Measurements from ENCODE around the gene WDR55.
A peak's percentile ranks its signal among the peaks of the same experiment; 100 is the strongest.
"Not testable (repeated sequence)": the region's sequence is repeated elsewhere in the genome, so short reads cannot be mapped to it uniquely, and the experiment has no call there.

Gene WDR55

DNA sequence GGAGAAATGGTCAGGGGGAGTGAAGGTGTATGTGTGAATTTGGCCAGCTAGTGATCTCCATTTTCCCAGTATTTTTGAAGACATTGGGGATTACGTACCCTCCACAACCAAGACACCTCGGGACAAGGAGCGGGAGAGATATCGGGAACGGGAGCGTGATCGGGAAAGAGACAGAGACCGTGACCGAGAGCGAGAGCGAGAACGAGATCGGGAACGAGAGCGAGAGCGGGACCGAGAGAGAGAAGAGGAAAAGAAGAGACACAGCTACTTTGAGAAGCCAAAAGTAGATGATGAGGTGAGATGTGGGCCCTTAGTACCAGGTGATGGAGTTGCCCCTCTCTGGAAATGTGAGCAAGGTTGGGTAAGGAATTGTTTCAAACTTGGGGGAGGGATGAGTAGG is 5.8 kb upstream of the WDR55 start:
- DNase-seq = no peak

DNA sequence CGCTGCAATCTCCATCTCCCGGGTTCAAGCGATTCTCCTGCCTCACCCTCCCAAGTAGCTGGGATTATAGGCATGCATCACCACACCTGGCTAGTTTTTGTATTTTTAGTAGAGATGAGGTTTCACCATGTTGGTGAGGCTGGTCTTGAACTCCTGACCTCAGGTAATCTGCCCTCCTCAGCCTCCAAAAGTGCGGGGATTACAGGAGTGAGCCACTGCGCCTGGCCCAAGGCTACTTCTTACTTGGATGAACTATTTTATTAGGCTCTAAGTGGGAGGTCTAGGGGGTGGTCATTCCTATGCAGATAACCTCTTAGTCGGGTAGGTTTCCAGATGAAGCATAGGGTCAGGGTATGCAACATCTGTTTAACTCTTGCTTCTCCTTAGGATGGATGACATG is 4.3 kb upstream of the WDR55 start:
- not testable (repeated sequence) for DNase-seq

DNA sequence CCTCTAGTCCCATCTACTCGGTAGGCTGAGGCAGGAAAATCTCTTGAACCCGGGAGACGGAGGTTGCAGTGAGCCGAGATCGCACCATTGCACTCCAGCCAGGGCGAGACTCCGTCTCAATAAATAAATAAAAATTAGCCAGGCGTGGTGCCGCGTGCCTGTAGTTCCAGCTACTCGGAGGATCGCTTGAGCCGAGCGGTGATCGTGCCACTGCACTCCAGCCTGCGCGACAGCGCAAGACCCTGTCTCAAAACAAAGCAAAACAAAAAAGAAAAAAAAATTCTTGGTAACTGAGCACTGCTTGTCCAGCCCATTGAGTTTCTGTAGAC is 710 bp upstream of the WDR55 start:
- DNase-seq = no peak

DNA sequence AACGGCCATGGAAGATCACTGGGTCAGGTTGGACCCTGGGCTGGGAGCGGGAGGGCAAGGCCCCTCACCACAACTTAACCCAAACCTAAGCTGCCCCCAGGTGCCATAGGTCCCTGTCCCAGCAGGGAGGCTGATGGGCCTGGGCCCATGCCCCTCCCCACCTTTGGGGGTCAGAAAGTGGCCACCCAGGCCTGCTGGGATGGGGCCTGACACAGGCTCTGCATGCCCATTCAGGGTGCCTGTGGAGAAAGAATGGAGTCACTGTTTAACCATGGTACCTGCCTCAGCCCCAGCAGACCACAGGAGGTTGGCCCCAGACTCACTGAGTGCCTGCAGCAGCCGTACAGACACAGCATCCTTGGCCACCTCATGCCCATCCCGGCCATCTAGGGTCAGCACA is 6.3 kb downstream of the WDR55 start:
- DNase-seq = not testable (repeated sequence)

DNA sequence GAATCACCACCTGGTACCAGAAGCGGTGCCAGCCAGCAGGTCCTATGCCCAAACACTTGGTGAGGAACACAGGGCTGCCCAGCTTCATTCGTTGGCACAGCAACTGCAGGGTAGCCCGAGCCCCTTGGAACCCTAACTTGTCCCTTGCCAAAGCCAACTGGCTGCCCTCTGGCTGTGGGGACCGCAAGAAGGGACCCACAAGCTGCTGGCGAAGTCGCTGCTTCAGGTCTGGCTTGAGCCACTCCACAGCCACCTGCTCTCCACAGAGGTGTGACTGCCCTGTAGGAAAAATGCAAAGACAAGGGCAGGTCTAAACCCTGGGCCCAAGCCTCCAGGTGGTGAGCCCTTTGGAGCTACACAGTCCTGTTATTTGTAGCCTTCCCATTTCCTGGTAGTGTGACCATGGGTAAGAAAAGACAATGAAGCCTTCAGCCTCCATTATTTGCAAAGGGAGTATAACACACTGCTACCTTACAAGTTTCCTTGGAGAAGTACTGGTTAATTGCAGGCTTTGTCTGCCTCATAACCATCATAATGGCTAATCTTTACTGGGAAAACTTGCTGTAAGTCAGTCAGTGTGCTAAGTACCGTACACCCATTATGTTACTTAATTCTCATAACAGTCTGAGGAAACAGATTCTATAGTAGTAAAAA is 6.9 kb downstream of the WDR55 start:
- no peak for DNase-seq

DNA sequence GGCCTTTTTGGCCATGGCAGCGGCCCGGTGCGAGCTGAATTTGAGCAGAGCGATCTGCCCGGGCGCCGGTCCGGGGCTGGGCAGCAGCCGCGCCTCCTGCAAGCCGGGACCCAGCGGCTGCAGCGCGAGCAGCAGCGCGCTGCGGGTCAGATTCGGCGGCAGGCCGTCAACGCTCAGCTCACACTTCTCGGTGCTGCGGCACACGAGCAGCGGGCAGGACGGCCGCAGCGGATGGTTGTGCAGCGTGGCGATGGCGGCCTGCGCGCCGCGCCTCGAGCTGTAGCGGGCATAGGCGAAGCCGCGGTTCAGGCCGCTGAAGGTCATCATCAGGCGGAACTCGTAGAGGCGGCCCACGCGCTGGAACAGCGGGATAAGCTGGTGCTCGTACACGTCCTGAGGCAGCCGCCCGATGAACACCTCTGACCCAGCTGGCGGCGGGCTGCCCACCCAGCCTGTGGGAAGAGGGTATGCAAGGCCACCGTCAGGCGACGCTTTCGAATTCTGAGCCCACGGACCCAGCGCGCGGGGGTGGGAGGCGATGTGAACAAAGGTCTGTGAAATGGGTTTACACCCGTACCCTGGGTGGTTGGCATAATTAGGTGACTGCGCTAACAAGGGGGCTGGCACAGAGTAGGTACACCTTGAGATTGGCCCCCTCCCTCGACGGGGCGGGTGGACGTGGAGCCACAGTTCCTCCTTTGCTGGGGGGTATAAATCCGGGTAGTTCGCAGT is 7.9 kb downstream of the WDR55 start:
- DNase-seq = peak; percentile 38

DNA sequence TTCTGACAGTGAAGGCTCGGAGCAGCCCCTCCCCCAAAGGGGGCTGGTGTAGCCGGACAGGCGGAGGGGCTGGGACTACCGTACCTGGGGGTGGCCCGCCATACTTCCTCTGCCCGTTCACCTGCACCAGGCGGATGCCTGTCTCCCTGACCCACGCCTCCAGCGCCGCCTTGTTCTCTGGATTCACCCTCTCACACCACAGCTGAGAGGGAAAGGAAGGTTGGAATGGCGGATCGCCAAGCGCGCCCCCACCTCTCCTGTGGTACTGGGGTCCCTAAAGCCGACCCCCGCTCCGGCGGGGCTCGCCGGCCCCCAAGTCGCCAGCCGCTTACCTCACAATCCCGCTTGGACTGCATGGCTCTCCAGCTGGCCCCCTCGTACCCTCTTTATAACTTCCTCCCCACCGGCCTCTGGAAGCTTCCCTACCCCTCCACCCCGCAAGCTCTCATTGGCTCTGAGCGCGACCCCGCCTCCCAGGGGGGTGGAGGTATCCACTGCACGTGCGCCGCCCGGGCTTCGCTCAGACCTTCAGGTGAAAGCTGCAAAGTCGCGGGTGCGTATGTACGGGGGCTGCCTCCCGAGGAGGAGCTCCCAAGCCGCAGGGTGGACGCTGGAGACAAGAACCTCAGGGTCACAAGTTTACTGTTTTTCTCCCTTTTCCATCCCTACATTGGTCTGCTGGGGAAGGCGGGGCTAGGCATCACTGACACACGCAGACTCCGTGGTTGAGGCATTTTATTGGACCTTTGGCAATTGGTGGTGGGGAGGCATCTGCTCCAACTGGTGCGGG is 8.7 kb downstream of the WDR55 start, which contains the start of gene DND1:
DND1 (minus strand) TSS at position 390 of the 790 bp plus-strand sequence; CDS start at position 356, 34 bp downstream.
- DNase-seq = no peak

DNA sequence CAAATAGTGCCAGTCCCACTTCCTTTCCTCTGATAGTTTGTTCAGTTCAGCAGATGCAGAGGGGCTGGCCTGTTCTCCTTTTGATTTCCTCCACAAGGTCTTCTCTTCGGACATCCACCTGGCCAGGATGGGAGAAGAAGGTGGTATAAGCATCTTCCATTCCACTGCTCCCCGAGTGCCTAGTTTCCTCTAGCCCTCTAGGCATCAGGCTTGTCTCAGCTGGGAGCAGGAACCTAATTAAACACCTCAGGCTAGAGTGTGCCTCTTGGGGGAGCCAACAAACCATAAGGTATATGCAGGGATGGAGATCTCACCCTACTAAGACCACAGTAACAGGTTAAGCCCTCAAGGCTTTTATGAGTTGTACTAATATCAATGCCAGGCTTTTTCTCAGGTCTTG is 9.5 kb downstream of the WDR55 start:
- no peak for DNase-seq

DNA sequence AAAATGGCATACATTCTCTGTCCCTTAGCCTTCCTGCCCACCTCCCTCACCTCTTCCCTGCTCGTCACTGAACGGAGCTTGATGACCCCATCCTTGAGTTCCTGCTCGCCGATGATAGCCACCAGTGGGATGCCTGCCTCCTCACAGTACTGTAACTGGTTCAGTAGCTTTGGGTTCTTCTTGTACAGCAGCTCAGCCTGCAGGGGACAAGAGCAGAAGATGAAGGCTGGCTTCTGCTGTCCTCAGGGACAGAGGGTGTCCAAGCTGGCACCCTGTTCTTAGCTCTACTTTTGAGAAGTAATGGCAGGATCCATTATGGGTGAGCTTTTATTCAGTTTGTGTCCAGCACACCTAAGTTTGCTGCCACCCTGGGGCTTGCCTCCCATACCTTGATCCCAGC is 9.9 kb downstream of the WDR55 start:
- DNase-seq = no peak

DNA sequence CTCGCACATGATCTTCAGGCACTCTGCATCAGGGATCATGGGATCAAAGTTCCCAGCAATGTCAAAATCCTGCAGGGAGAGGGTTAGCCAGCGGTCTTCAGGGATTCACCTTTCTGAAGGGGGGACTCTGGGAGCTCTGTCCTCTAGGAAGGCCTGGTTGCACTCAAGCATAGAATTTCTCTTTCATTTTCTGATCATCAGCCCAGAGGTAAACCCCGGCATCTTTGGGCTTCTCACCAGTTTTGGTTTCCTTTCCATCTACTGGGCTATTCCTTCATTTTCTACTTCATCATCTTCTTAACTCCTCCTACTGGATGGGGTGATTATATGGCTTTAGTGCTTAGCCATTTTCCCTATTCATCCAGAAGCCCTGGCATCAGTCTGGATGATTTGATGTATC is 13.2 kb downstream of the WDR55 start:
- no peak for DNase-seq

DNA sequence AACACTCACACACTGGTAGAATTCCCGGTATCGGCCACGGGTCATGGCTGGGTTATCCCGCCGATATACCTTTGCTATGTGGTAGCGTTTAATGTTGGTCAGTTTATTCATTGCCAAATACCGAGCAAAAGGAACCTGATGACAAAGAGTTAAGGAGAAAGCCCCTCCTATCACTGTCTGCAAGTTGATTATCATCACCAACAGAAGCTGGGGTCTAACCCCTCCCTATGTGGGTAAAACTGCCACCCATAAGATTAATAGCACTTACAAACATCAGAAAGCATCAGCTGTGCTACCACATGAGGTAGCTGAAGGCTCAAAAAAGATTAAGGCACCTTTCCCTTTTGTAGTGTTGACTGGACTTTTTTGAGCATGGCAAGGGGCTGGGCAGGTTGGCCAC is 14.3 kb downstream of the WDR55 start:
- no peak for DNase-seq

DNA sequence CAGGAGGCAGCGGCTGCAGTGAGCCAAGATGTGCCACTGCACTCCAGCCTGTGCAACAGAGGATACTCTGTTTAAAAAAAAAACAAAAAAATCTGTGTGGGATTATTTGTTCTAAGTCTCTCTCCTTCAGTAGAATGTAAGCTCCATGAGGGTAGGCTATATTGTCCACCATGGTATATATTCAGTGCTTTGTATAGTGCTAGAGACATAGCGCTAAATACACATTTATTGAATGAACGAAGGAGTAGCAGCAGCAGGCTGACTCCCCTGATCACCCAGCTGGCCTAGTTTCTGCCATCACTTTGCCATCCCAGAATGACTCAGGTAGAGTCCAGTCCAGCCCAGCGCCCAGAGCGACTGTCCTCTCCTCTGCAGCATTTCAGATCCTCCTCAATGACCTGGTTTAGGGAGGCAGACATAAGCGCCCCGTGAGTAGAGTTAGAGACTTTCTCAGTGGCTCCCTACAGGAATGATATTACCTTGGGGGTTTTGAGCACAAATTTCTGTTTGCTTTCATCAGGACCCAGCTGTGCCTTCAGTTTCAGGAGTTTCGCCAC is 25.8 kb downstream of the WDR55 start:
- DNase-seq = no peak

DNA sequence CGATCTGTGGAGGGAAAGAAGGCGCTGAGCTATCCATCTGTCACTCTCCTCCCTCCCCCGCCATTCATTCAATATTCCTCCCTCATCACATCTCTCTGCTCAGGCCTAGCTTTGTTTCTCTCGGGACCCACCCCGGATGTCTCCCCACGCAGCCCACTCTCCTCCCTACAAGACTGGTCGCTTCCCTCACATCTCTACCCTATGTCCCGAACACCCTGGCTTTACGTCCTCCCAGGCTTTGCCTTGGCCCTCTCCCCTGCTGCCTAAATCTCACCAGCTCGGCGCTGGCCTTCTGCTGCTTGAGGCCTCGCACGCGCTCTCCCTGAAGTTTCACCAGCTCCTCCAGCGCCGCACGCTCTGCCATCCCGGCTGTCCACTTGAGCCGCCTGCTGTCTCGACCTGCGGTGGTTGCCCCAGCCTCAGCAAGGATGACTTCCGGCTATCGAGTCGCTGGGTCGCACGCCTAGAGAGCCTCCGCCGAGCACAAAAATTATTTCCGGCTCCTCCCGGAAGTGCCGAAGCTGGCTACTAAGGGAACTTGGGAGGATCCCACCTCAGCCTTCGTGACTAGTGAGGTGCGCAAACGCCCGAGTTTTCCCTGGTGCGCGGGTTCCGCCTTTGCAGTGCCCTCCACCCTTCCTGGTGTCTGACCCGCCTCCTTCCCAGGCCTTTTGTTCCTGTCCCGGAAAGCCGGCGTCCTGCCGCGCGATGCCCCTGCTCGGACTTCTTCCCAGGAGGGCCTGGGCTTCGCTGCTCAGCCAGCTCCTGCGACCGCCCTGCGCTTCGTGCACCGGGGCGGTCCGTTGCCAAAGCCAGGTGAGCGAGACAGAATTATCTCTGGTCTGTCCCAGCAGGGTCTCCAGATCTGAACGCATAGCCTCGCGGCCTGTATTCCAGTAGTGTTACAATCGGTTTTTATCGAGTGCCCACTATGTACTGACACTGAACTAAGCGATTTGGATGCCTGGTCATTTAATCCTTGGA is 26.5 kb downstream of the WDR55 start, which contains the start of the genes HARS1 and HARS2:
HARS1 (minus strand) TSS at position 430 of the 984 bp plus-strand sequence; CDS start at position 364, 66 bp downstream.
HARS2 (plus strand) TSS at position 515 of the 984 bp plus-strand sequence; CDS start at position 709, 194 bp downstream.
- peak; percentile 95 for DNase-seq

DNA sequence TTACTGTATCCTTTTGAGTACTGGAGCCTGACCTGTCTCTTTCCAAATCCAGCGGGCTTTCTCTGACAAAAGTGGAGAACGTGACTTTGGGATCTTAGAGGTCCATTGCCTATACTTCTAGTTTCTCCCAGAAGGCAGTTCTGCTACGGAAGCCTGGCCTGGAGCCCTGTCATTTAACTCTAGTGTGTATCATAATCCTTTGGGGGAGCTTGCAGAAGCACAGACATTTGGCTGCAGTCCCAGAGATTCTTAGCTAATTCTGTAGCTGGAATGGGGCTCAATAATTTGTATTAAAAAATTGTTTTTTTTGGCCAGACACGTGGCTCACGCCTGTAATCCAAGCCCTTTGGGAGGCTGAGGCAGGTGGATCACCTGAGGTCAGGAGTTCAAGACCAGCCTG is 29.6 kb downstream of the WDR55 start:
- no peak for DNase-seq

DNA sequence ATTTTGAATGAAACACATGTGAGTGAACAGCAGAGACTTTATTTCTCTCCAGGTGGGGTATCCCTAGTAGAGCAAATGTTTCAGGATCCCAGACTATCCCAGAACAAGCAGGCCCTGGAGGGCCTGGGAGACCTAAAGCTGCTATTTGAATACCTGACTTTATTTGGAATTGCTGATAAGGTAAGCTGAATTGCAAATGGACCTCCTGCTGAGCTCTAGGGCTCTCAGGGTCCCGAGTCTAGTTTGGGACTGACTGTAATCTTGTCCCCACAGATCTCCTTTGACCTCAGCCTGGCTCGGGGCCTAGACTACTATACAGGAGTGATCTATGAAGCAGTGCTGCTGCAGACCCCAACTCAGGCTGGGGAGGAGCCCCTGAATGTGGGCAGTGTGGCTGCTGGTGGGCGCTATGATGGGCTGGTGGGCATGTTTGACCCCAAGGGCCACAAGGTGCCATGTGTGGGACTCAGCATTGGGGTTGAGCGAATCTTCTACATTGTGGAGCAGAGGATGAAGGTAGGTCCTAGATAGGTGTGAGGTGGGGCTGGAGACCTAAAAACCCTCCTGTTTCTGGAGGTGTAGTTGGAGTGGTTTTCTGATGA is 32.3 kb downstream of the WDR55 start:
- DNase-seq = no peak

DNA sequence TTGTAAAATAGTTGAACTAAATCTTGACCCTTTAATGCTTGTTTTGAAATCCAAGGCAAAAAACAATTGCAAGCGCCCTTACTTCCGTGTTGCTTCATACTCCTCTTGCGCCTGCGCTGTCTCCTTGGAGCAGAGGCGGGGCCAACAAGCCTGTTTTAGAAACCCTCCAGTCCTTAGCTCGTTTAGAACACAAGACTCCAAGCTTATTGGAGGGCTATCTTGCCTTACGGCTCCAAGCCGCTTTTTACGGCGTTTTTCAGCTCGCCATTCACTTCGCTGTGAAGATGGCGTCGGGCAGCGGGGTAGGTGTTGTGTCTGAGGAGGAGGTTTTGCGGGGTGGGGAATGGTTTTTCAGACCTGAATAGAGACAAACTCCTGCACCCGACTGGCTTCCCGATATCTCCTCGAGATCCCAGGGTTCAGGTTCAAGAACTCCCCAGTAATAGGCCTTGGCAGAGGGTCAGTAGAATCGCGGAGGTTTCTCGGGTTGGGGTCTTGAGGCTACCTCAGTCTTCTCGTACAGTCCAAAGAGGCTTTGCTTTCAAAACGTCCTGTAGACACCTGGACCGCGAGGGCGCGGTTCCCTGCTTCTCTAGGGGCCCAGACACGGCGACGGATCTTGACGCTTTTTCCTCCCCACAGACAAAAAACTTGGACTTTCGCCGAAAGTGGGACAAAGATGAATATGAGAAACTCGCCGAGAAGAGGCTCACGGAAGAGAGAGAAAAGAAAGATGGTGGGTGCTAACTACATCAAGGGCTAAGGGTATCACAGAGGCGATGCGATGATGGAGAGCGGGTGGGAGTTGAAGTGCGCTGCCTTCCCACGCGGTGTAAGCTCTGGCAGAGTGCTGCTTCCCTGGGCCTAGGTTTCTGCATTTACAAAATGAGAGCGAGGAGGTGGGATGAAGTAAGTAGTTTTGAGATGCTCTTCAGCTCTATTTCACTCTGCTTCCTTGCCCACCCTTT is 35.8 kb downstream of the WDR55 start, which contains the start of gene ZMAT2:
ZMAT2 (plus strand) TSS at position 271 of the 968 bp plus-strand sequence; CDS start at position 285, 14 bp downstream.
- peak; percentile 97 for DNase-seq

DNA sequence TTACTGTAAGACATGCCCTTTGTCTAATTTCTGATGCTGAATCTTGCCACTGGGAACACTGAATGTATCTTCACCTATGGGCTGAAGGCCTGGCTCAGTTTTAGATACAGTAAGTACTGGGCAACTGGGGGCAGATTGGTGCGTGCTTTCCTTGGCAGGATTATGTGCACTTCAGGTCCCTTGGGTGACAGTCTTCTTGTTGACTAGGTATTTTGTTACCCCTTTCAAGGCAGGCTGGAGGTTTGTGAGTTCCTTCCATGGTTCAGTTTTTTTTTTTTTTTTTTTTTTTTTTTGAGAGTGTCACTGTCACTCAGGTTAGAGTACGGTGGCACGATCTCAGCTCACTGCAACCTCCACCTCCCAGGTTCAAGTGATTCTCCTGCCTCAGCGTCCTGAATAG is 43.1 kb downstream of the WDR55 start:
- DNase-seq = no peak

DNA sequence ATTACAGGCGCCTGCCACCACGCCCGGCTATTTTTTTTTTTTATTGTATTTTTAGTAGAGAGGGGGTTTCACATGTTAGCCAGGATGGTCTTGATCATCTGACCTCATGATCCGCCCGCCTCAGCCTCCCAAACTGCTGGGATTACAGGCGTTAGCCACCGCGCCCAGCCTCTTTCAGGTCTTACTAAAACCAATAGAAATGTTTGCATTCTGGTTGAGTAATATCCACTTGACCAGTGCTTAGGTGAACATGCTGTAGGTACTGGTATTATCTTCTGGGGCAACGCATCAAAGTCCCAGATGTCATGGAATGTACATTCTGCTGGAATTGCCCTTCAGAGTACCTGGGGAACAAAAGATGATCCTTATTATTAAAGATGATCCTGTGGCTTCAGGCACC is 44.1 kb downstream of the WDR55 start:
- DNase-seq = not testable (repeated sequence)

DNA sequence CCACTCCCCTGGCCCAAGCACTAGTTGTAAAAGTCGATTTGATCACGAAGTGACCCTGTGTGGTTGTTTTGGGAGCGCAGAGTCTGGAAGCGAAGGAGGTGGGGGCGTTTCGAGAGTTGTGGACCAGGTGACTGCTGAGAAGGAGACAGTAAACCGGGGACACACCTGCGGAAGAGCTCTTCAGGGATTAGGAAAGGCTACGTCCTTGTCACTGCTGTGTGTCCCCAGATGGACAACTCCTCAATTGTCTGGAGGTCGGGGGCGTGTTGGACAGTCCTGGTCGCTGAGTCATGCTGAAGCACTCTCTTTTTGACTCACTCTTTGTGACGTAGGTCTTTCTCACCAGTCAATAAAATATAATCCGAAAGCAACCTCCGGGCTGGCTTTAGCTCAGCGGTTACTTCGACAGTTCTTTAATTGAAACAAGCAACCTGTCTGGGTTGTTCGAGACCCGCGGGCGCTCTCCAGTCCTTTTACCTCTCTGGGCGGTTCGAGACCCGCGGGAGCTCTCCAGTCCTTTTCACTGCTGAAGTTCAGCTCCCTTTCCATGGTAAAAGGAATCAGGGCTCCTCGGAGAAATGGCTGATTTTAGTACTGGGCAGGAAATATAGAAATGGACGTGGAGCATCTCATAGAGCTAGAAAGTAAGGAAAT is 46.3 kb downstream of the WDR55 start:
- peak; percentile 98 for DNase-seq

DNA sequence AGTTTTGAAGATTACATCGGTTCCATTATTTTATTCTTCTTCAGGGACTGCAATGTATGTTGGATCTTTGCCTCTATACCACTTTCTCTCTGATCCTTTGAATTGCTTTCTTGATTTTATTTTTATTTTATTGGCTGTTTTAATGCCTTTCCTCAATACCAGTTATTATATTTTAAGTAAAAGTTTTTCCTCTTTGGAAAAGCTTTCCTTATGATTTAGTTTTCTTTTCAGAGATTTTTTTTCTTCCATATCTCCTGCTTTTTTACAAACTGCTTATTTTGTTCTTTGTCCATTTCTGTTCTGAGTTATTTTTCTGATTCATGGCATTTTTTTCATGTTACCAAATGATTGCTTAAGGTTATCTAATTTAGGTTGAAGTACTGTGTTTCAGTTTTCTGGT is 47.1 kb downstream of the WDR55 start:
- no peak for DNase-seq
